Breast epithelium (tissue), 3 donors: ENCODE measurements around the gene PDGFD.

Source experiments
- POLR2A ChIP-seq: fragments of 450-650 bp; IDR thresholded peaks from one replicate; pipeline ENCODE4 v1.6.1; 2016; ENCODE audit warnings: antibody characterized with exemption, mild to moderate bottlenecking, moderate library complexity
- TF ChIP-seq, protein P1 (sequence below), 3 donors: fragments of 450-650 bp; IDR thresholded peaks; one replicate each; pipeline ENCODE4 v1.5.1; 2016 to 2017; ENCODE audit warnings: antibody characterized with exemption in 3 of 3, mild to moderate bottlenecking in 3 of 3, moderate library complexity in 3 of 3

DNA sequence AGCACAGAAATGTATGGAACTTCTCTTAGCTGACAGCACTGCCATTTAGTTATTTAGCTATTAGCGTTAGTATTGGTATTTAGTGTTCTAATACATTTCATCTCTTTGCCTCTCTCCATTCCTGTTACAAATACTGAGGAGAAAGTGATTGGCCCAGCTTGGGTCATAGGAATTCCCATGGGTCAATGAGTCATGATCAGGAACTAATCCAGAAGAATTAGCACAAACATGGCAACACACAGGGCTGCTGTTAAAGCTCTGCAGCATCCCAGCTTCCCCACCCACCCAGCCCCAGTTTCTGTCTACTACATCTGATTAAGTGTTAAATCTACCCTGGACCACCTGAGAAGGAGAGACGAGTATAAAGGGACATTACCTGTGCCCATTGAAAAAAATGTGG is 36.1 kb downstream of the PDGFD start:
- TF ChIP-seq, protein P1, sequence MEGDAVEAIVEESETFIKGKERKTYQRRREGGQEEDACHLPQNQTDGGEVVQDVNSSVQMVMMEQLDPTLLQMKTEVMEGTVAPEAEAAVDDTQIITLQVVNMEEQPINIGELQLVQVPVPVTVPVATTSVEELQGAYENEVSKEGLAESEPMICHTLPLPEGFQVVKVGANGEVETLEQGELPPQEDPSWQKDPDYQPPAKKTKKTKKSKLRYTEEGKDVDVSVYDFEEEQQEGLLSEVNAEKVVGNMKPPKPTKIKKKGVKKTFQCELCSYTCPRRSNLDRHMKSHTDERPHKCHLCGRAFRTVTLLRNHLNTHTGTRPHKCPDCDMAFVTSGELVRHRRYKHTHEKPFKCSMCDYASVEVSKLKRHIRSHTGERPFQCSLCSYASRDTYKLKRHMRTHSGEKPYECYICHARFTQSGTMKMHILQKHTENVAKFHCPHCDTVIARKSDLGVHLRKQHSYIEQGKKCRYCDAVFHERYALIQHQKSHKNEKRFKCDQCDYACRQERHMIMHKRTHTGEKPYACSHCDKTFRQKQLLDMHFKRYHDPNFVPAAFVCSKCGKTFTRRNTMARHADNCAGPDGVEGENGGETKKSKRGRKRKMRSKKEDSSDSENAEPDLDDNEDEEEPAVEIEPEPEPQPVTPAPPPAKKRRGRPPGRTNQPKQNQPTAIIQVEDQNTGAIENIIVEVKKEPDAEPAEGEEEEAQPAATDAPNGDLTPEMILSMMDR (IDR thresholded peaks at IDR 0.05): no peak
- TF ChIP-seq POLR2A: no peak
